Dedifferentiated amniotic fluid mesenchymal stem cell (primary cell): ENCODE results near the gene FOXB2.
"Not testable (repeated sequence)": the region's sequence is repeated elsewhere in the genome, so short reads cannot be mapped to it uniquely, and the experiment has no call there.

Experiments used
- DNase-seq: peaks from one replicate; pipeline ENCODE4 v3.0.0-alpha.2; 2016; ENCODE audit errors: extremely low spot score

Gene FOXB2

DNA sequence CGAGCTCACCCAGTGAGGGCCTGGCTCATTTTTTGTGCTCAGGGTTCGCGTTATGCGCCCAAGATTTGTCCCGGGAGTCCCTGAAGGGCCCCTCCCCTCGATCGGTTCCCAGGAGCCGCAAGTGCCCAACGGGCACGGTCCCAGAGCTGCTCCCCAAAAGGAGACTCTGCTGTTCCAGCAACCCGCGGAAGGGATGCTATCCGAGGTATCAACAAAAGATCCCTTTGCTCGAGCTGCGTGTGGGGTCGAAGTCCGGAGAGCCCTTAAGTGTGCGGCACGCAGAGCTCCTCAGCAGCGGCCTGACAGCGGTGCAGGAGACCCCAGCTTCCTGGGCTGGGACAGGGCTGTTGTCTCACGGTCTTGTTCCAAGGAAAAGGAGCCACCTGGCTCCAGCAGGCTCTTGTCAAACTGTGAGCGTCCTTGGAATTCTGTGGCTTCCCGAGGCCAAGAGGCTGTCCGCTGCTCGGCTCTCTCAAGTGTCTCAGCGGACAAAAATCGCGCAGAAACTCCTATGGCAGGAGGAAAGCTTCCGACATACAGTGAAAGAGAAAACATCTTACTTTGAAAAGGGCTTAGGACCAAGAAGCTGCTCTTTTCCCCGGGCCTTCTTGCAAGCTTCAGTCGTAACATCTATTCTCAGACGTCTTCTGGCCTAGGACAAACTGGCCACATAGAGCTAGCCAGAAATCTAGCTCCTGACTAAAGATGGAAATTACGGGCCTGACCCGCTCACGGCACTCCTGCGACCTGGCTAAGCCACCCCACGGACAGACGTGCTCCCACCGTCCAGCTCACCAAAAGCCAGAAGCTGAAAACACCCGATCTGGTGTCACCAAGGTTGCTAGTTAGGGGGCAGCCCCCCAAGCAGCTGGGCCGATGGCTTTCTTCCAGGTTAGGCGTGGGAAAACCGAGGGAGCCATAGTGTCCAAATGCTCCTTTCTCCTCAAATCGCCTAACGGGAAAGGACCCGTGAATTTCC, 2.6 kb upstream of the FOXB2 start:
- DNase-seq, result no peak

- DNase-seq, result no peak
These were observed 2.0 kb upstream of the FOXB2 start for GRCh38 chr9:77017505-77017894.

DNA sequence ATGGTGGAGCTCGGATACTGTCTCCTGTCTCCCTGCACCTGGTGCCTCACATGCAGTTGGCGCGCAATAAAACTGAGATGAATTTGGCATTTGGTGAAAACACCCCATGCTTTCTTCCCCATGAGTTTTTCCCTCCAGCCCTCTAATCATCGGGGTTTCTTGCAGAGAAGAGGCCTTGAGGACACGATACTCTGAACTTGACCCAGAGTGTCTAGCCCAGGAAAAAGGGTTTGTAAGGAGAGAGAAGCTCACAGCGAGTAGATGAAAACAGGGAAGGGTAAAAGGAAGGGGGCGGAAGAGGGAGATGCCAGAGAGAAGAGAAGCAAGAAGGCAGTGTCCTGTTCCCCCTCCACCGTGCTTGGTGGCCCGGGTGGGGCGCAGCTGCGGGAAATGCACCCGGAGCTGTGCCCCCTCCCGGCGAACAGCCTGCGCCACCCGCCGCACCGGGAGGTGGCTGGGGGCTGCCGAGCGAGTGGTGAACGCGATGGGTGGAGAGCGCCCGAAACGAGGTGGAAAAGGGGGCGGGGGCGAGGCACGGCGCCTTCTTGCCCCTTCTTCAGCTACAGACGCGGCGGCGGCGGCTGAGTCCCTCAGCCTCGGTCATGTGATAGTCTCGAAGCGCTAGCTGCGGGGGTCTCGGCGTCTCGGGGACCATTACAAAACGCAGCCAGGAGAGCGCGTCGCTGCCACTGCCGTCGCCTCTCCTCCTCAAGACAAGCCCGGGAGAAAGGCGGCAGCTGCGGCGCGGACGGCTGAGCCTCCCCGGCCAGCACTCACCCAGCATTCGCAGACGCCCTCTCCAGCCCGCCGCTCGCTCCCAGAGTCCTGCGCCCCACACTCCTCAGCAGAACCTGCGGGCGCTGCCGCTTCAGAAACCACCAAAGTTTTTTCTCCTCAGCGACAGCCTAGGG, 1.1 kb upstream of the FOXB2 start:
- no peak for DNase-seq

- DNase-seq, result no peak
These were observed 553 bp upstream of the FOXB2 start for GRCh38 chr9:77018969-77019235.

GRCh38 chr9:77019926-77020412, 514 bp downstream of the FOXB2 start:
- no peak for DNase-seq

GRCh38 chr9:77020413-77021290, 1.2 kb downstream of the FOXB2 start:
- no peak for DNase-seq

DNA sequence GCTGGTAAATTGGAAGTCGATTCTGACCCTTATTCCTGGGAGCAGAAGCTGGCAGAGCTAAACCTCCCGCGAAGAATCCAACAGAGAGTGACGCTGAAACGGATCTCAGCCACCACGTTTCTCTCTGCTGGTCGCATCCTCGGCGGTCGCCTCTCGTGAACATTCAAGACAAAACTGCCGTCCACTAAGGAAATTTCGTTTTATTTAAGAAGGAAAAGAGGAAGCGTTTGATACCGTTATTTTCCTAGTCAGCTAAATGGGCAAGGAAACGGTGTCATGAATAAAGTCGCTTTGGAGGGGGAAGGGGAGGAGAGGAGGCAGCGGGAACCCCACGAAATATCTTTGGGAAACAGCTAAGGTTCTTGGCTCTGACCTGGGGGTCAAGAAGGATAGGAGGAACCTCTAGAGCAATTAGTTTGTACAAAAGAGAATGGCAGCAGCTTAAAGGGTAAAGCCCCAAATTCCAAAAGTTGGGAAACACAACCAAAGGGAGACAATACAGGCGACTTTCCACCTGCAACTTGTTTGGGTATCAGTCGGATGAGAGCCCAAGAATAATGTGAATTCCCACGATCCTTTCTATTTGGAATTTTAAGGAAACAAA, 1.9 kb downstream of the FOXB2 start:
- DNase-seq, result no peak

DNA sequence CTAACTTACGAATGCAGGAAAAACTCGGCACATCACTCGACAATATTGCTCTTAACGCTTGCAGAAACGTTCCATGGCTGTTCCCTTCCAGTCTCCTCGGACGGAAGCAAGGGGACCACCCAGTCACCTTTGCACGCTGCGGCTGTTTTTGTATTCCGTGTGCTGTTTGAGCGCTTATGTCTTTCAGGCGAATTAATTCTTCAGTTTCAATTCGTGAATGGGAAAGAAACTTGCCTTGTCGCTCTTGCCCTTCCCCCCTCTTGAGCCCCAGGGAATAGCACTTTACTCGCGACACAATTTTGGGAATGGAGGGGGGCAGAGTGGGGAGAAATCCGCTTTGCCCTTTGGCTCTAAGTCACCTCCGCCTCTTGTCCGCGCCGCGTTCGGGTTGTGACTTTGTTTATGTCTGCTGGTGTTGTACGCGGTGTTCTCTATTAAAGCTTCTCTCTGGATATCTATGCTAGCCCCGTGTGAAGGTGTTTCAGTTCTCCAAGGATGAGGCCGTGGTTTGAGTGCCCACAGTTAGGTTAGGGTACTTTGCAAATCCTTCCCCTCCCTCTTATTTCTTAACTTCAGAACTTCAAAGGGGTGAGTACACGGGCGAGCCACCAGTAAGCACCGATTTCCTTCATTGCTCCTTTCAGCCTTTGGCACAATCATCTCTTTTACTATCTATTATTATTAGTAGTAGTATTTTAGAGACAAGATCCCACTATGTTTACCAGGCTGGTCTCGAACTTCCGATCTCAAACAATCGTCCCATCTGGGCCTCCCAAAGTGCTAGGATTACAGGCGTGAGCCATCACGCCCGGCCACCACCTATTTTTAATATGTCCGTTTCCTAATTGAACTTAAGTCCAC, 2.7 kb downstream of the FOXB2 start:
- no peak for DNase-seq

DNA sequence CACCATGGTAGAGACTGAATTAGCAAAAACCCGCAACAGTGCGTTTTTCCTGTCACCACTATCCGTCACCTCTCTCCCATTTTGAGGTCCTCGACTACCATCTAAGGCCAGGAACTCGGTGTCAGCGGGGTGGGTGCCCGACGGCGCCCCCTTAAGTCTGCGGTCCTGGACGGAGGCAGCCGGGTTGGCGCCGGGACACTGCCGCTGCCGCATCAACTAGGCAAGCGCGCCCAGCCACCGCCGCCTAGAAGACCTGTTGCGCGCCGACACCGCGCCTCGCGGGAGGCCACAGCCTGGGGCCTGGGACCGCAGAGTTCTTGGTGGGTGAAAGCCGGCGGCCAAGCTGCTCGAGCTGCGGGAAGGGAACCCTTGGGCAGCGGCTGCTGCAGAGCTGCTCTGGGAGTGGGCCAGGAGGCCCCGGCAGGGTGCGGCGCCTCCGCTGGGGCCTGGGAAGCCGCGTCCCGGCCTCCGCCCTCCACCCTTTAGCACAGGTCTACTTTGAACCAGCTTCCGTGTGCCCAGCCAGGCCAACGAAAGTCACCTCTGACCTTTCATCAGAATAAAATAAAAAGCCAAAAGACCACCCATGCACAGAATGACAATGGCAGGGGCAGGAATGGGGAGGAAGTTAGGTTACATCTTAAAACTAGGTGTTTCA, 3.5 kb downstream of the FOXB2 start:
- DNase-seq, result no peak

DNA sequence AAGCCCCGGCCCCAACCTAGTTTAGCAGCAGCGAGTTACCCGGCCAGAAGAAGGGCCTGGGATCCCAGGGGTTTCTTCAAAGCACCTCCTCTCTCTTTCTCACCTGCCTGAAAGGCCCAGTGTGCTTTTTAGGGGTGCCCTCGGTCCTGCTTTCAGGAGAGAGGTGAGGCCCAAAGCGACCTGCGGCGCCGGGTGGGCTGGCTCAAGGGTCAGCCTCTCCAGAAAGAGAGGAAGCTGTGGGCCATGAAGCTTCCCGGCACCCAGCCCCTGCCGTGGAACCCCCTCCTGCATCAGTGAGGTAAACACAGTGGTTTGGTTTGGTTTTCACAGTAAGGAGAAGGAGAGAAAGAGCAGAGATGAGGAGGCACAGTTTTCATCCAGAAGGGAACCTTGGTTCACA, 4.3 kb downstream of the FOXB2 start:
- no peak for DNase-seq

- no peak for DNase-seq
These were observed 5.5 kb downstream of the FOXB2 start for GRCh38 chr9:77024776-77025545.

- no peak for DNase-seq
These were observed 9.0 kb downstream of the FOXB2 start for GRCh38 chr9:77028478-77028877.

GRCh38 chr9:77030045-77030444, 10.6 kb downstream of the FOXB2 start:
- no peak for DNase-seq

DNA sequence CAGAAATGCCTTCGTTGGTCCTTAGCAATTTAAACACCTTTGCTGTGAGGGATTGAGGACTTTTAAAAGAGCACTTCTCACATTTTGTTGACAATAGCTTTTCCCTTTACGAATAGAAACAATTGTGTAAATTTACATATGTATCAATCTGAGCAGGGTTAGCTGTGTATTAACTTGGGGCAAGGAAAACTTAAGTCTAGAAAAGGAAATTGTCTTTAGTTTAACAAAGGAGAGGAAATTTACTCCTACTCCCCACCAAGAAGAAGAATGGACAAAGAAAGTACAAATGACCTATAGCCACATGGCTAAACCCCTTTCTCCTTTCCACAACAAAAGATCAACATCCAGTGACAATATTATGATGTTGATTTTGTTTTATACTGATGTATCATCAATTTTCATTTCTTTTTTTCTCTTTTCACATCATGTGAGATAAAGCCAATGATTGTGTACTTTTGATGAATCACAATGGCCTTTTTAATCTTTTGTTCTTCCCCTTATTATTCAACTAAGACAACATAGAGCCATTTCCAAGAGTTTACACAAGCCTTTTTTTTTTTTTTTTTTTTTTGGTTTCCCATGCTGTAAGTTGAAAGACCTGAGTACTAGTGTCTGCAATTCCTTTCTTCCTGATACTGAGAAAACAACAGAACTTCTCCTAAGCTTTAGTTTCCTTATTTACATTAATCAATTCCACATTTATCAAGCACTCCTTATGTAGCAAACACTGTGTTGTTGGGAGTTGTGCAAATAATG, 19.0 kb downstream of the FOXB2 start:
- no peak for DNase-seq

- DNase-seq, result no peak
These were observed 20.9 kb downstream of the FOXB2 start for GRCh38 chr9:77040340-77040739.

DNA sequence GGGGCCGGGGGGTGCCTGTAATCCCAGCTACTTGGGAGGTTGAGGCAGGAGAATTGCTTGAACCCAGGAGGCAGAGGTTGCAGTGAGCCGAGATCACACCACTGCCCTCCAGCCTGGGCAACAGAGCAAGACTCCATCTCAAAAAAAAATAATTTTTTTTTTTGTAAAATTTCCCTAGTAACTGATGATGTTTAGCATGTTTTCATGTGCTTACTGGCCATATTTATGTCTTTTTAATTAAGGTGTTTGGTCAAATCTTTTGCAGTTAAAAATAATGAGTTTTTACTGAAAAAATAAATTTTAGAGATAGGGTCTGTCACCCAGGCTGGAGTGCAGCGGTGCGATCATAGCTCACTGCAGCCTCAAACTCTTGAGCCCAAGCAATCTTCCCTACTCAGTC, 24.3 kb downstream of the FOXB2 start:
- not testable (repeated sequence) for DNase-seq

DNA sequence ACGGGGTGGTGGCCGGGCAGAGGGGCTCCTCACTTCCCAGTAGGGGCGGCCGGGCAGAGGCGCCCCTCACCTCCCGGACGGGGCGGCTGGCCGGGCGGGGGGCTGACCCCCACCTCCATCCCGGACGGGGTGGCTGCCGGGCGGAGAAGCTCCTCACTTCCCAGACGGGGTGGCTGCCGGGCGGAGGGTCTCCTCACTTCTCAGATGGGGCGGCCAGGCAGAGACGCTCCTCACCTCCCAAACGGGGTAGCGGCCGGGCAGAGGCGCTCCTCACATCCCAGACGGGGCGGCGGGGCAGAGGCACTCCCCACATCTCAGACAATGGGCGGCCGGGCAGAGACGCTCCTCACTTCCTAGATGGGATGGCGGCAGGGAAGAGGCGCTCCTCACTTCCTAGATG, 41.2 kb downstream of the FOXB2 start:
- DNase-seq, result not testable (repeated sequence)

- DNase-seq, result peak; percentile 17
These were observed 44.3 kb downstream of the FOXB2 start for GRCh38 chr9:77063645-77064285.
